HepG2 (cell line): ENCODE data around the gene CLIC1. TPM values are rescaled to one million over a fixed set of nuclear protein-coding genes. Genes with fewer than 3 reads are reported as not detected.

Experiments
- CENPT ChIP-seq: sonication (generic); formaldehyde crosslinking; IDR thresholded peaks from 2 replicates; pipeline ENCODE4 v1.8.0; 2022; ENCODE audit warnings: low read depth, mild to moderate bottlenecking, moderate library complexity, missing genetic modification reagents
- FLYWCH1 ChIP-seq: sonication (generic); formaldehyde crosslinking; IDR thresholded peaks from 2 replicates; pipeline ENCODE4 v1.8.1; 2023; ENCODE audit warnings: mild to moderate bottlenecking, missing genetic modification reagents
- HMG20A ChIP-seq: IDR thresholded peaks from 2 replicates; pipeline ENCODE4 v1.6.1; 2016; ENCODE audit warnings: borderline replicate concordance
- MED8 ChIP-seq: sonication (generic); formaldehyde crosslinking; IDR thresholded peaks from 2 replicates; pipeline ENCODE4 v1.8.1; 2023; ENCODE audit warnings: mild to moderate bottlenecking, missing genetic modification reagents; ENCODE audit not compliant: insufficient replicate concordance
- NFYC ChIP-seq: IDR thresholded peaks from 2 replicates; pipeline ENCODE4 v1.6.1; 2016; ENCODE audit warnings: missing genetic modification reagents, missing compliant biosample characterization
- SPEN ChIP-seq: sonication (generic); formaldehyde crosslinking; IDR thresholded peaks from 2 replicates; pipeline ENCODE4 v1.5.1; 2020; ENCODE audit warnings: low read depth, mild to moderate bottlenecking, missing genetic modification reagents
- ZFP1 ChIP-seq: IDR thresholded peaks from 2 replicates; pipeline ENCODE4 v1.6.1; 2016
- ZNF264 ChIP-seq: sonication (generic); formaldehyde crosslinking; IDR thresholded peaks from 2 replicates; pipeline ENCODE4 v1.4.0; 2020; ENCODE audit warnings: missing genetic modification reagents
- ZNF34 ChIP-seq: sonication (generic); formaldehyde crosslinking; IDR thresholded peaks from 2 replicates; pipeline ENCODE4 v1.4.0; 2020; ENCODE audit warnings: mild to moderate bottlenecking, missing genetic modification reagents, borderline replicate concordance
- ZNF496 ChIP-seq: sonication (generic); formaldehyde crosslinking; IDR thresholded peaks from 2 replicates; pipeline ENCODE4 v1.8.1; 2023; ENCODE audit warnings: mild to moderate bottlenecking, moderate library complexity, missing genetic modification reagents; ENCODE audit not compliant: insufficient replicate concordance
- ZNF562 ChIP-seq: sonication (generic); formaldehyde crosslinking; IDR thresholded peaks from 2 replicates; pipeline ENCODE4 v1.8.0; 2022; ENCODE audit warnings: missing genetic modification reagents, borderline replicate concordance
- ZNF724P ChIP-seq: sonication (generic); formaldehyde crosslinking; IDR thresholded peaks from 2 replicates; pipeline ENCODE4 v1.8.0; 2022; ENCODE audit warnings: missing genetic modification reagents, borderline replicate concordance
- polyA plus RNA-seq, 8 experiments: library from polyadenylated mRNA; depleted of rRNA in 3 of 8; stranded (reverse) in 7 of 8; unstranded in 1 of 8; fragments of >200 nt; fragmentation: Illumina TruSeq in 4 of 8; extraction: Trizol in 4 of 8; gene quantifications; 2 replicates each; pipeline versions ENCODE4 v1.2.1 to v1.2.3, GENCODE V29; 2011 to 2016; ENCODE audit warnings: low read depth in 4 of 8, missing spikeins in 1 of 8, mixed read lengths in 1 of 8; ENCODE audit not compliant: insufficient read depth in 1 of 8
- total RNA-seq, 5 experiments: library from RNA; depleted of rRNA; stranded (reverse); fragments of >200 nt; fragmentation: Illumina TruSeq; extraction: Trizol; gene quantifications; 2 replicates each; pipeline ENCODE4 v1.2.3, GENCODE V29; 2016; ENCODE audit warnings: low read depth in 1 of 5
- TF ChIP-seq, protein P1 (sequence below): sonication (generic); formaldehyde crosslinking; conservative IDR thresholded peaks from 2 replicates; pipeline ENCODE4 v1.8.0; 2022; ENCODE audit warnings: missing genetic modification reagents
- TF ChIP-seq, protein P2 (sequence below): IDR thresholded peaks from 2 replicates; pipeline ENCODE4 v1.6.1; 2016; ENCODE audit warnings: mild to moderate bottlenecking, missing biosample characterization, missing genetic modification reagents
- TF ChIP-seq, protein P3 (sequence below): sonication (generic); formaldehyde crosslinking; conservative IDR thresholded peaks from 2 replicates; pipeline ENCODE4 v1.4.0; 2020; ENCODE audit warnings: missing genetic modification reagents
- TF ChIP-seq, protein P4 (sequence below): sonication (generic); formaldehyde crosslinking; IDR thresholded peaks from 2 replicates; pipeline ENCODE4 v1.4.0; 2020; ENCODE audit warnings: mild to moderate bottlenecking, missing genetic modification reagents
- TF ChIP-seq, protein P5 (sequence below): sonication (generic); formaldehyde crosslinking; IDR thresholded peaks from 2 replicates; pipeline ENCODE4 v1.8.0; 2022; ENCODE audit warnings: mild to moderate bottlenecking, missing genetic modification reagents
- TF ChIP-seq, protein P6 (sequence below): sonication (generic); formaldehyde crosslinking; IDR thresholded peaks from 2 replicates; pipeline ENCODE4 v1.5.0; 2020; ENCODE audit warnings: missing genetic modification reagents

Gene CLIC1
- total and polyA plus RNA-seq, 2 of the 13 experiments (the other 11 are each of a cell fraction or from before 2014, with no cell fraction given), result 602 to 891 TPM

DNA sequence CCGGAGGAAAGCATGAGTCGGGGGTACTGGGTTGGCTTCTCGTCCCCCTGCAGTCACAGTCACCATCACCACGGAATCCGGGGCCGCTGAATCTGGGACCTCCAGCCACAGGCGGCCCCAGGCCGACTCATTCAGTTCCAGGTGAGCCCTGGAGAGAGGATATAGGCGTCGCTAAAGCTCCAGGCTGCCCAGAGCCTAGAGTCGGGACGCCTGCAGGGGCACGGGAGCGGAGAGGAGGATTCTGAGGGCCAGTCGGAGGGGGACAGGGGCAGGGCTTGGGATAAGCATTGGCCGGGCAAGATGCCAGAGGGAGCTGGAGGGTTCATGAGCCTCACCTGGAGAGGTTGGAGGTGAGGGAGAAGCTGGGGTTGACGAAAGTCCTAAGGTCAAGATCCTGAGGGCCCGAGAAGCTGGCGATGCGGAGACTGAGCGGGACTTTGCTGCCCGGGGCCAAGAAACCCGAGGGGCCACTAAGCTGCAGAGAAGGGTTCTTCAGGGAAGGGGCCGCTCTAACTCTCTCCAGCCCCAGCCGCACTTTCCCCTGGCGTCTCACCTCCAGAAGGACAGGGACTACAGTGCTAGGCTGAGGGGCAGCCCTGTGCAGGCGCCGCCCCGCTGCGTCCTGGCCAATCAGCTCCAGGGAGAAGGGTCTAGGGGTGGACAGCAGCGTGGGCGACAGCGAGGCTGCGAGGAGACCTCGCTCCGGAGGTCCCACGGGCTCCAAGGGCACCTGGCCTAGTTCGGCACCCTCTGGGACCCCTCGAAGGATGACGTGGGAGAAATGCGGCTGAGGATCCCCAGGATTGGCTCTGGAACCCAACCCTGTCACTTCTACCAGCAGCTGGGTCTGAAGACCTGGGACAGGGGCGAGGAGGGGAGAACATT is 29.8 kb upstream of the CLIC1 start (continued):
- TF ChIP-seq, protein P1, sequence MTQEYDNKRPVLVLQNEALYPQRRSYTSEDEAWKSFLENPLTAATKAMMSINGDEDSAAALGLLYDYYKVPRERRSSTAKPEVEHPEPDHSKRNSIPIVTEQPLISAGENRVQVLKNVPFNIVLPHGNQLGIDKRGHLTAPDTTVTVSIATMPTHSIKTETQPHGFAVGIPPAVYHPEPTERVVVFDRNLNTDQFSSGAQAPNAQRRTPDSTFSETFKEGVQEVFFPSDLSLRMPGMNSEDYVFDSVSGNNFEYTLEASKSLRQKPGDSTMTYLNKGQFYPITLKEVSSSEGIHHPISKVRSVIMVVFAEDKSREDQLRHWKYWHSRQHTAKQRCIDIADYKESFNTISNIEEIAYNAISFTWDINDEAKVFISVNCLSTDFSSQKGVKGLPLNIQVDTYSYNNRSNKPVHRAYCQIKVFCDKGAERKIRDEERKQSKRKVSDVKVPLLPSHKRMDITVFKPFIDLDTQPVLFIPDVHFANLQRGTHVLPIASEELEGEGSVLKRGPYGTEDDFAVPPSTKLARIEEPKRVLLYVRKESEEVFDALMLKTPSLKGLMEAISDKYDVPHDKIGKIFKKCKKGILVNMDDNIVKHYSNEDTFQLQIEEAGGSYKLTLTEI (CRISPR knock-in tag), result no peak
- peak; percentile 75 for TF ChIP-seq NFYC (CRISPR knock-in tag)
- TF ChIP-seq CENPT (CRISPR knock-in tag), result no peak
- TF ChIP-seq, protein P2, sequence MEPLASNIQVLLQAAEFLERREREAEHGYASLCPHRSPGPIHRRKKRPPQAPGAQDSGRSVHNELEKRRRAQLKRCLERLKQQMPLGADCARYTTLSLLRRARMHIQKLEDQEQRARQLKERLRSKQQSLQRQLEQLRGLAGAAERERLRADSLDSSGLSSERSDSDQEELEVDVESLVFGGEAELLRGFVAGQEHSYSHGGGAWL (CRISPR knock-in tag), result peak; percentile 74; the same call in 1 of the 2 replicates
- no peak for TF ChIP-seq ZNF34 (CRISPR knock-in tag)
- no peak for TF ChIP-seq HMG20A (CRISPR knock-in tag)
- no peak for TF ChIP-seq FLYWCH1 (CRISPR knock-in tag)
- TF ChIP-seq ZFP1 (CRISPR knock-in tag), result no peak
- TF ChIP-seq, protein P3, sequence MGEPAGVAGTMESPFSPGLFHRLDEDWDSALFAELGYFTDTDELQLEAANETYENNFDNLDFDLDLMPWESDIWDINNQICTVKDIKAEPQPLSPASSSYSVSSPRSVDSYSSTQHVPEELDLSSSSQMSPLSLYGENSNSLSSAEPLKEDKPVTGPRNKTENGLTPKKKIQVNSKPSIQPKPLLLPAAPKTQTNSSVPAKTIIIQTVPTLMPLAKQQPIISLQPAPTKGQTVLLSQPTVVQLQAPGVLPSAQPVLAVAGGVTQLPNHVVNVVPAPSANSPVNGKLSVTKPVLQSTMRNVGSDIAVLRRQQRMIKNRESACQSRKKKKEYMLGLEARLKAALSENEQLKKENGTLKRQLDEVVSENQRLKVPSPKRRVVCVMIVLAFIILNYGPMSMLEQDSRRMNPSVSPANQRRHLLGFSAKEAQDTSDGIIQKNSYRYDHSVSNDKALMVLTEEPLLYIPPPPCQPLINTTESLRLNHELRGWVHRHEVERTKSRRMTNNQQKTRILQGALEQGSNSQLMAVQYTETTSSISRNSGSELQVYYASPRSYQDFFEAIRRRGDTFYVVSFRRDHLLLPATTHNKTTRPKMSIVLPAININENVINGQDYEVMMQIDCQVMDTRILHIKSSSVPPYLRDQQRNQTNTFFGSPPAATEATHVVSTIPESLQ (CRISPR knock-in tag), result no peak; the same call in 1 of the 2 replicates
- 0 out of 2 replicates have a peak, but pooled peaks have one; percentile 15 for TF ChIP-seq ZNF724P (CRISPR knock-in tag)
- TF ChIP-seq ZNF264, result no peak
- TF ChIP-seq, protein P4, sequence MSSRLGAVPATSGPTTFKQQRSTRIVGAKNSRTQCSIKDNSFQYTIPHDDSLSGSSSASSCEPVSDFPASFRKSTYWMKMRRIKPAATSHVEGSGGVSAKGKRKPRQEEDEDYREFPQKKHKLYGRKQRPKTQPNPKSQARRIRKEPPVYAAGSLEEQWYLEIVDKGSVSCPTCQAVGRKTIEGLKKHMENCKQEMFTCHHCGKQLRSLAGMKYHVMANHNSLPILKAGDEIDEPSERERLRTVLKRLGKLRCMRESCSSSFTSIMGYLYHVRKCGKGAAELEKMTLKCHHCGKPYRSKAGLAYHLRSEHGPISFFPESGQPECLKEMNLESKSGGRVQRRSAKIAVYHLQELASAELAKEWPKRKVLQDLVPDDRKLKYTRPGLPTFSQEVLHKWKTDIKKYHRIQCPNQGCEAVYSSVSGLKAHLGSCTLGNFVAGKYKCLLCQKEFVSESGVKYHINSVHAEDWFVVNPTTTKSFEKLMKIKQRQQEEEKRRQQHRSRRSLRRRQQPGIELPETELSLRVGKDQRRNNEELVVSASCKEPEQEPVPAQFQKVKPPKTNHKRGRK (CRISPR knock-in tag), result no peak
- no peak for TF ChIP-seq SPEN (CRISPR knock-in tag)
- TF ChIP-seq ZNF562 (CRISPR knock-in tag), result no peak
- TF ChIP-seq, protein P5, sequence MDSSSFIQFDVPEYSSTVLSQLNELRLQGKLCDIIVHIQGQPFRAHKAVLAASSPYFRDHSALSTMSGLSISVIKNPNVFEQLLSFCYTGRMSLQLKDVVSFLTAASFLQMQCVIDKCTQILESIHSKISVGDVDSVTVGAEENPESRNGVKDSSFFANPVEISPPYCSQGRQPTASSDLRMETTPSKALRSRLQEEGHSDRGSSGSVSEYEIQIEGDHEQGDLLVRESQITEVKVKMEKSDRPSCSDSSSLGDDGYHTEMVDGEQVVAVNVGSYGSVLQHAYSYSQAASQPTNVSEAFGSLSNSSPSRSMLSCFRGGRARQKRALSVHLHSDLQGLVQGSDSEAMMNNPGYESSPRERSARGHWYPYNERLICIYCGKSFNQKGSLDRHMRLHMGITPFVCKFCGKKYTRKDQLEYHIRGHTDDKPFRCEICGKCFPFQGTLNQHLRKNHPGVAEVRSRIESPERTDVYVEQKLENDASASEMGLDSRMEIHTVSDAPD (CRISPR knock-in tag), result no peak
- TF ChIP-seq MED8, result no peak
- TF ChIP-seq, protein P6, sequence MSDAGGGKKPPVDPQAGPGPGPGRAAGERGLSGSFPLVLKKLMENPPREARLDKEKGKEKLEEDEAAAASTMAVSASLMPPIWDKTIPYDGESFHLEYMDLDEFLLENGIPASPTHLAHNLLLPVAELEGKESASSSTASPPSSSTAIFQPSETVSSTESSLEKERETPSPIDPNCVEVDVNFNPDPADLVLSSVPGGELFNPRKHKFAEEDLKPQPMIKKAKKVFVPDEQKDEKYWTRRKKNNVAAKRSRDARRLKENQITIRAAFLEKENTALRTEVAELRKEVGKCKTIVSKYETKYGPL (CRISPR knock-in tag), result no peak
- no peak for TF ChIP-seq ZNF496 (CRISPR knock-in tag)
